B cell (primary cell): ENCODE data around the gene HS3ST3B1.

Experiments used
- CTCF ChIP-seq: fragments of 200-600 bp; IDR thresholded peaks from one replicate; pipeline ENCODE4 v1.8.0; 2022; ENCODE audit warnings: antibody characterized with exemption, mild to moderate bottlenecking
- EZH2 ChIP-seq: IDR thresholded peaks from 2 replicates; pipeline ENCODE4 v1.6.1; 2012; ENCODE audit warnings: borderline replicate concordance, low read depth, mild to moderate bottlenecking, moderate library complexity, low read length; ENCODE audit not compliant: insufficient read depth, poor library complexity, severe bottlenecking

DNA sequence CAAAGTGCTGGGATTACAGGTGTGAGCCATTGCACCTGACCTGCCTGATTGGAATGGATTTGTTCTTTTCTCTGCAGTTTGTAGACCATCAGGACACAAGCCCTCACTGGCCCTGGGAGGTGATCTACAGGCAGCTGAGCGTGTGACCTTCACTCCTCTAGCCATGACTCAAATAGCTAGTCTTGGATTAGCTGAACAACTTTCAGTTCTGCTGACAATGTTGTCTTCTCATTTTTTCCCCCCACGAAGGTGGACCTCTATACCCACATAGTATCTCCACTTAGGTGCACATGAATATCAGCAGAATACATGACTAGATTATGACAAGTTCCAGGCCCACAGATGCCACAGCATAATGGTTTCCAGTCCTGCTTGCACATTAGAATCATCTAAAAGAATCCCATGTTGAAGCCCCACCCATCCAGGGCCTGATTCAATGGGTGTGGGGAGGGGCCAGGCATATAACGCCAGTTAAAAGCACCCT is 36.8 kb downstream of the HS3ST3B1 start:
- TF ChIP-seq CTCF (no peak), EZH2 (no peak)
